ENCODE results near the gene PDK2.

- TF ChIP-seq POLR2A (IDR thresholded peaks at IDR 0.05; ENCODE audit: low read depth, low read length) (no peak), TAF1 (IDR thresholded peaks at IDR 0.05; ENCODE audit: low read depth, low read length) (no peak), POLR2AphosphoS5 (IDR thresholded peaks at IDR 0.05; ENCODE audit: low read depth, low read length) (no peak), PAX5 (IDR thresholded peaks at IDR 0.05; ENCODE audit: insufficient read depth, low read length, severe bottlenecking) (no peak)
Observed at GRCh38 chr17:50129353-50129727, 34.2 kb downstream of the PDK2 start.

All from GM12891 (cell line).